ENCODE results near the gene USP7. TPM values are rescaled to one million over a fixed set of nuclear protein-coding genes. Genes with fewer than 3 reads are reported as not detected.

The USP7 gene
- total RNA-seq, 2 experiments from 2014 or later: 46.4 to 127 TPM

GRCh38 chr16:8958344-8959167 is 5.2 kb downstream of the USP7 start:
- H3K27ac ChIP-seq (ENCODE audit: low read depth, low read length, poor library complexity, severe bottlenecking): no peak overlapping the region
- peaks cover 74% of the 10 kb centered on the region for H3K79me2 ChIP-seq (ENCODE audit: insufficient read depth, low read depth, low read length)
- no TSS peak for BruUV-seq (replicated peaks)
- intact Hi-C loops (cut with micrococcal nuclease; ENCODE audit: unreplicated experiment): no loop called here
- ChIA-PET POLR2A (interaction anchor here (0.5 to 1.5 kb wide), 3 partner anchors 16 to 151 kb away, joined by 3 to 4 read pairs (median 3); no protein-coding TSS in a partner anchor), CTCF (ENCODE audit: unreplicated experiment) (no interaction called here)
- TF ChIP-seq EZH2phosphoT487 (IDR thresholded peaks at IDR 0.05; ENCODE audit: borderline replicate concordance, low read depth, low read length) (no peak), CTCF (conservative IDR thresholded peaks at IDR 0.05; ENCODE audit: low read length) (no peak)
- H3K4me1 ChIP-seq (ENCODE audit: insufficient read depth, low read length, poor library complexity, severe bottlenecking): peaks cover 56% of the 10 kb centered on the region
- H3K9me2 ChIP-seq (ENCODE audit: insufficient read depth, low read length): no peaks in the 10 kb centered on the region
- H3K4me3 ChIP-seq (ENCODE audit: low read depth, low read length, poor library complexity, severe bottlenecking): peak overlapping the region; percentile 16
- H3K4me2 ChIP-seq (ENCODE audit: low read length): peak overlapping the region; percentile 97
- H4K20me1 ChIP-seq (ENCODE audit: insufficient read depth, low read length): peaks cover 72% of the 10 kb centered on the region
- DNase-seq (ENCODE audit: low spot score): peak; percentile 33
- H2AFZ ChIP-seq (ENCODE audit: low read length): no peak overlapping the region
- no peaks in the 10 kb centered on the region for H3K9me3 ChIP-seq (ENCODE audit: low read length)
- H3K36me3 ChIP-seq (ENCODE audit: insufficient read depth, low read length): no peaks in the 10 kb centered on the region; the same call in 1 of the 2 replicates

- POLR2A ChIA-PET: no interaction called here
- H3K27ac ChIP-seq (ENCODE audit: low read depth, low read length, poor library complexity, severe bottlenecking): no peak overlapping the region
These were observed 6.1 kb downstream of the USP7 start for GRCh38 chr16:8957509-8958157.

More at GRCh38 chr16:8957509-8958157, 6.1 kb downstream of the USP7 start:
- peaks cover 73% of the 10 kb centered on the region for H4K20me1 ChIP-seq (ENCODE audit: insufficient read depth, low read length)
- no peak overlapping the region for H2AFZ ChIP-seq (ENCODE audit: low read length)
- CTCF ChIA-PET (ENCODE audit: unreplicated experiment): no interaction called here
- no TSS peak for BruUV-seq (replicated peaks)
- intact Hi-C loops (cut with micrococcal nuclease; ENCODE audit: unreplicated experiment): no loop called here
- no peaks in the 10 kb centered on the region; the same call in 1 of the 2 replicates for H3K36me3 ChIP-seq (ENCODE audit: insufficient read depth, low read length)
- no peaks in the 10 kb centered on the region for H3K9me3 ChIP-seq (ENCODE audit: low read length)
- peaks cover 80% of the 10 kb centered on the region for H3K79me2 ChIP-seq (ENCODE audit: insufficient read depth, low read depth, low read length)
- H3K9me2 ChIP-seq (ENCODE audit: insufficient read depth, low read length): no peaks in the 10 kb centered on the region
- TF ChIP-seq EZH2phosphoT487 (IDR thresholded peaks at IDR 0.05; ENCODE audit: borderline replicate concordance, low read depth, low read length) (no peak), CTCF (conservative IDR thresholded peaks at IDR 0.05; ENCODE audit: low read length) (no peak)
- peak overlapping the region; percentile 97 for H3K4me2 ChIP-seq (ENCODE audit: low read length)
- no peak for DNase-seq (ENCODE audit: low spot score)
- peaks cover 62% of the 10 kb centered on the region for H3K4me1 ChIP-seq (ENCODE audit: insufficient read depth, low read length, poor library complexity, severe bottlenecking)
- H3K4me3 ChIP-seq (ENCODE audit: low read depth, low read length, poor library complexity, severe bottlenecking): peak overlapping the region; percentile 16

Data from OCI-LY7 (cell line).